Measurements from ENCODE around the gene TBC1D5.

DNA sequence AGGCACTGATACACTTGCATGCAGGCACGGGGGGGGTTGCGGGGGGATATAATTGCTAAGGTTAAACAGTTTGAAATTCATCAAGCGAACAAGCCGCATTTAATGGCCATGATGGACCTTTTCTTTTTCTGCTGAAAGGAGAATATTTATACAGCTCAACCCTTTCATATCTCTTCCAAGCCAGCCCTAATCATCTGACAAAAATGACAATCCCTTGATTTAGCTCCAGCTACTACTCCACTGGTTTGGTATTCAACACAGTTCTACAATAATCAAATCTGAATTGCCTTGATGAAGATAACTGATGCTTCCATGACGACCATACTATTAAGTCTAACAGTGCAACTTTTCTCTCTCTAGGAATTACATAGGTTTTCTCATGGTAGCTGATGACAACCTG, 482.7 kb downstream of the TBC1D5 start:
- TF ChIP-seq, protein P1, sequence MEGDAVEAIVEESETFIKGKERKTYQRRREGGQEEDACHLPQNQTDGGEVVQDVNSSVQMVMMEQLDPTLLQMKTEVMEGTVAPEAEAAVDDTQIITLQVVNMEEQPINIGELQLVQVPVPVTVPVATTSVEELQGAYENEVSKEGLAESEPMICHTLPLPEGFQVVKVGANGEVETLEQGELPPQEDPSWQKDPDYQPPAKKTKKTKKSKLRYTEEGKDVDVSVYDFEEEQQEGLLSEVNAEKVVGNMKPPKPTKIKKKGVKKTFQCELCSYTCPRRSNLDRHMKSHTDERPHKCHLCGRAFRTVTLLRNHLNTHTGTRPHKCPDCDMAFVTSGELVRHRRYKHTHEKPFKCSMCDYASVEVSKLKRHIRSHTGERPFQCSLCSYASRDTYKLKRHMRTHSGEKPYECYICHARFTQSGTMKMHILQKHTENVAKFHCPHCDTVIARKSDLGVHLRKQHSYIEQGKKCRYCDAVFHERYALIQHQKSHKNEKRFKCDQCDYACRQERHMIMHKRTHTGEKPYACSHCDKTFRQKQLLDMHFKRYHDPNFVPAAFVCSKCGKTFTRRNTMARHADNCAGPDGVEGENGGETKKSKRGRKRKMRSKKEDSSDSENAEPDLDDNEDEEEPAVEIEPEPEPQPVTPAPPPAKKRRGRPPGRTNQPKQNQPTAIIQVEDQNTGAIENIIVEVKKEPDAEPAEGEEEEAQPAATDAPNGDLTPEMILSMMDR (IDR thresholded peaks at IDR 0.05 in 8 of 11, conservative IDR thresholded peaks at IDR 0.05 in 3 of 11): no peak
- TF ChIP-seq POLR2A (IDR thresholded peaks at IDR 0.05) (no peak), POLR2AphosphoS5 (IDR thresholded peaks at IDR 0.05) (no peak)
